Bronchial epithelial cell (primary cell): ENCODE results near the gene MXRA8. TPM values are rescaled to one million over a fixed set of nuclear protein-coding genes. Genes with fewer than 3 reads are reported as not detected.

Source experiments
- DNase-seq: peaks from one replicate; pipeline ENCODE4 v3.0.0-alpha.2; 2010; ENCODE audit warnings: low read depth
- FAIRE-seq: peaks from 2 replicates; lab custom pipeline; 2011; peaks lifted over from hg19 to GRCh38; lab: Jason Lieb, UNC
- H3K27me3 ChIP-seq: 2 replicates; pipeline ENCODE4 v1.5.1; 2011; ENCODE audit warnings: low read length; ENCODE audit not compliant: control insufficient read depth, insufficient read depth
- H3K36me3 ChIP-seq: 2 replicates; pipeline ENCODE4 v1.5.1; 2011; ENCODE audit warnings: low read length; ENCODE audit not compliant: control insufficient read depth, insufficient read depth
- H3K4me3 ChIP-seq: 2 replicates; pipeline ENCODE4 v1.5.1; 2011; ENCODE audit warnings: mild to moderate bottlenecking, low read depth, low read length, control low read depth
- total RNA-seq: library from RNA; depleted of rRNA; stranded (reverse); fragments of >200 nt; gene quantifications from 2 replicates; pipeline ENCODE4 v1.2.1, GENCODE V29; 2014
- TF ChIP-seq, protein P1 (sequence below): IDR thresholded peaks from 2 replicates; pipeline ENCODE4 v1.5.1; 2011; ENCODE audit warnings: mild to moderate bottlenecking, moderate library complexity, low read length, control low read depth, inconsistent platforms; ENCODE audit not compliant: insufficient read depth, severe bottlenecking

MXRA8 gene
- total RNA-seq, 1 donor from 2014 or later = 5.0 TPM

- FAIRE-seq (no peak), DNase-seq (no peak)
- Histone ChIP-seq H3K4me3 (no peak overlapping the region), H3K36me3 (no peaks in the 10 kb centered on the region), H3K27me3 (no peaks in the 10 kb centered on the region)
- TF ChIP-seq, protein P1, sequence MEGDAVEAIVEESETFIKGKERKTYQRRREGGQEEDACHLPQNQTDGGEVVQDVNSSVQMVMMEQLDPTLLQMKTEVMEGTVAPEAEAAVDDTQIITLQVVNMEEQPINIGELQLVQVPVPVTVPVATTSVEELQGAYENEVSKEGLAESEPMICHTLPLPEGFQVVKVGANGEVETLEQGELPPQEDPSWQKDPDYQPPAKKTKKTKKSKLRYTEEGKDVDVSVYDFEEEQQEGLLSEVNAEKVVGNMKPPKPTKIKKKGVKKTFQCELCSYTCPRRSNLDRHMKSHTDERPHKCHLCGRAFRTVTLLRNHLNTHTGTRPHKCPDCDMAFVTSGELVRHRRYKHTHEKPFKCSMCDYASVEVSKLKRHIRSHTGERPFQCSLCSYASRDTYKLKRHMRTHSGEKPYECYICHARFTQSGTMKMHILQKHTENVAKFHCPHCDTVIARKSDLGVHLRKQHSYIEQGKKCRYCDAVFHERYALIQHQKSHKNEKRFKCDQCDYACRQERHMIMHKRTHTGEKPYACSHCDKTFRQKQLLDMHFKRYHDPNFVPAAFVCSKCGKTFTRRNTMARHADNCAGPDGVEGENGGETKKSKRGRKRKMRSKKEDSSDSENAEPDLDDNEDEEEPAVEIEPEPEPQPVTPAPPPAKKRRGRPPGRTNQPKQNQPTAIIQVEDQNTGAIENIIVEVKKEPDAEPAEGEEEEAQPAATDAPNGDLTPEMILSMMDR = no peak
Measured at GRCh38 chr1:1351511-1352427, 6.6 kb downstream of the MXRA8 start.

GRCh38 chr1:1349256-1350012 lies 8.9 kb downstream of the MXRA8 start, which contains the start of gene DVL1:
Gene DVL1, minus strand, starts transcription at chr1:1349418. Its CDS starts 353 bp downstream, at chr1:1349065.
- no peak for FAIRE-seq
- peak within 1 kb of the TSS; percentile 86 for H3K4me3 ChIP-seq
- H3K36me3 ChIP-seq = no peaks in the 10 kb centered on the region
- no peaks in the 10 kb centered on the region for H3K27me3 ChIP-seq
- TF ChIP-seq, protein P1 = peak; percentile 61
- no peak for DNase-seq

DNA sequence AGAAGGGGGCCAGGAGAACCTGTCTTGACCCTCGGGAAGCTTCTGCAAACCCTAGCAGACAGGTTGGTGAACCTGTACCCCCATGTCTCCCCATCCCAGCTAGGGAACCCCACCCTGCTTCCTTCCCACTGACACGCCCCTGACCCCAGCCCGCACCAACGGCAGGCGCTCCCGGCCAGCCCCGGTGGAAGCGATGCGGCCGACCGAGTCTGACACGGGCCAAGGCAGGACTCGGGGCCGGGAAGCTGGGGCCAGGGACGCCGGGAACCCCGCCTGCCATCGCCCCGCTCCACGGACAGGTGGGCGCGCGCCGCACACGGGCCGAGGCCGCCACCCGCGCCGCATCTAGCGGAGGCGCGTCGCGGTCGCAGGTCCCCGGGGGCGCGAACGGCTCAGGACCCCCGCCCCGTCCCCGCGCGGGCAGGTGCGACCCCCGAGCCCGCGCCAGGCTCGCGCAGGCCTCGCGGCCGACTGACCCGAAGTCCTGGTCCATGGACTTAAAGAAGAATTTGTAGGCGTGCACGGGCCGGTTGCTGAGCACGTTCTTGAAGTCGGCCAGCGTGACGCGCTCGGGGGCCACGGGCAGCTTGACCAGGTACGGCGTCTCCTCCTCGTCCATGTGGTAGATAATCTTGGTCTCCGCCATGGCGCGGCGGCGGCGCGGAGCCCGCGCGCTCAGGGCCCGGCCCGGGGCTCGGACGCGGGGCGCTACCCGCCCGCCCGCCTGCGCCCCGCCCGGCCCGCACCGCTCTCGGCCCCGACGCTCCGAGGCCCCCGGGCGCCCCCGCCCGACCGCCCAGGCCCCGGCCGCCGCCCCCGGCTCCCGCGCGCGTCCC lies 9.7 kb downstream of the MXRA8 start:
- H3K36me3 ChIP-seq = no peaks in the 10 kb centered on the region
- TF ChIP-seq, protein P1 = no peak
- peak overlapping the region; percentile 86 for H3K4me3 ChIP-seq
- no peak for FAIRE-seq
- no peak for DNase-seq
- no peaks in the 10 kb centered on the region for H3K27me3 ChIP-seq

GRCh38 chr1:1347663-1348419 lies 10.5 kb downstream of the MXRA8 start:
- Histone ChIP-seq H3K4me3 (peak overlapping the region; percentile 86), H3K36me3 (no peaks in the 10 kb centered on the region), H3K27me3 (no peaks in the 10 kb centered on the region)
- TF ChIP-seq, protein P1 = no peak
- FAIRE-seq = no peak
- no peak for DNase-seq
